Esophagus squamous epithelium (tissue), 4 donors: Measurements from ENCODE around the gene PNPLA2.

Source experiments
- POLR2A ChIP-seq, 4 donors: fragments of 450-650 bp; IDR thresholded peaks; one replicate each; pipeline ENCODE4 v1.6.1; 2017; ENCODE audit warnings: antibody characterized with exemption in 4 of 4, mild to moderate bottlenecking in 4 of 4, moderate library complexity in 3 of 4
- TF ChIP-seq, protein P1 (sequence below), 6 experiments: fragments of 450-650 bp in 4 of 6; fragments of 200-600 bp in 2 of 6; sonication (generic) in 2 of 6; IDR thresholded peaks; one replicate each; pipeline ENCODE4 v1.5.1; 2016 to 2019; ENCODE audit warnings: antibody characterized with exemption in 6 of 6, mild to moderate bottlenecking in 4 of 6, moderate library complexity in 4 of 6

DNA sequence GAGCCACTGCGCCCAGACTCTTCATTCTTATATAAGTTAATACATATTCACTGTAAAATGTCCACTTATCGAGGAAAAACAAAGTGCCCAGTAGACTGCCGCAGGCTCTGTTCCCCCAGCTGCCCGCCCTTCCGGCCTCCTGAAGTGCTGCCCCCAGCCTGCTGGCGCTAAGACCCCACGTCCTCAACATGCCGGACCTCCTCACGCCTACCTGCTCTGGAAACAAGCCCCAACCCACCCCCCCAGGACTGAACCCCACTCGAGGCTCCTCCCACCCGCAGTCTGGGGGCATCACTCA lies 42.5 kb upstream of the PNPLA2 start:
- TF ChIP-seq, protein P1, sequence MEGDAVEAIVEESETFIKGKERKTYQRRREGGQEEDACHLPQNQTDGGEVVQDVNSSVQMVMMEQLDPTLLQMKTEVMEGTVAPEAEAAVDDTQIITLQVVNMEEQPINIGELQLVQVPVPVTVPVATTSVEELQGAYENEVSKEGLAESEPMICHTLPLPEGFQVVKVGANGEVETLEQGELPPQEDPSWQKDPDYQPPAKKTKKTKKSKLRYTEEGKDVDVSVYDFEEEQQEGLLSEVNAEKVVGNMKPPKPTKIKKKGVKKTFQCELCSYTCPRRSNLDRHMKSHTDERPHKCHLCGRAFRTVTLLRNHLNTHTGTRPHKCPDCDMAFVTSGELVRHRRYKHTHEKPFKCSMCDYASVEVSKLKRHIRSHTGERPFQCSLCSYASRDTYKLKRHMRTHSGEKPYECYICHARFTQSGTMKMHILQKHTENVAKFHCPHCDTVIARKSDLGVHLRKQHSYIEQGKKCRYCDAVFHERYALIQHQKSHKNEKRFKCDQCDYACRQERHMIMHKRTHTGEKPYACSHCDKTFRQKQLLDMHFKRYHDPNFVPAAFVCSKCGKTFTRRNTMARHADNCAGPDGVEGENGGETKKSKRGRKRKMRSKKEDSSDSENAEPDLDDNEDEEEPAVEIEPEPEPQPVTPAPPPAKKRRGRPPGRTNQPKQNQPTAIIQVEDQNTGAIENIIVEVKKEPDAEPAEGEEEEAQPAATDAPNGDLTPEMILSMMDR (IDR thresholded peaks at IDR 0.05), result no peak
- no peak for TF ChIP-seq POLR2A (IDR thresholded peaks at IDR 0.05)
